OCI-LY3 (cell line): ENCODE measurements around the gene CFAP77.

ENCODE experiments used
- H2AFZ ChIP-seq: fragments of 200-600, 300-600 bp; shearing (Covaris generic); 2 replicates; pipeline ENCODE4 v1.6.0; 2014; ENCODE audit warnings: antibody characterized with exemption, low read depth, low read length
- H3K27ac ChIP-seq: fragments of 200-600, 300-600 bp; sonication (generic); 2 replicates; pipeline ENCODE4 v1.5.1; 2014; ENCODE audit warnings: mild to moderate bottlenecking, low read length, moderate library complexity, mixed read lengths
- H3K27me3 ChIP-seq: fragments of 200-600, 300-600 bp; sonication (generic); 2 replicates; pipeline ENCODE4 v1.6.1; 2014; ENCODE audit warnings: low read depth, low read length, mixed read lengths
- H3K36me3 ChIP-seq: fragments of 200-600, 300-600 bp; sonication (generic); replicated peaks from 2 replicates; pipeline ENCODE3; 2014; ENCODE audit warnings: low read depth, low read length, mixed read lengths
- H3K4me1 ChIP-seq: fragments of 300-600, 200-600 bp; sonication (generic); 2 replicates; pipeline ENCODE4 v1.6.1; 2014; ENCODE audit warnings: low read length, mixed read lengths
- H3K4me2 ChIP-seq: fragments of 200-600, 300-600 bp; sonication (generic); 2 replicates; pipeline ENCODE4 v1.6.1; 2014; ENCODE audit warnings: low read length, mixed read lengths
- H3K4me3 ChIP-seq: fragments of 300-600, 200-600 bp; sonication (generic); 2 replicates; pipeline ENCODE4 v1.5.1; 2014; ENCODE audit warnings: antibody characterized with exemption, mild to moderate bottlenecking, low read length, moderate library complexity
- H3K79me2 ChIP-seq: fragments of 300-600, 200-600 bp; shearing (Covaris generic); 2 replicates; pipeline ENCODE4 v1.6.1; 2014; ENCODE audit warnings: mild to moderate bottlenecking, low read length, mixed read lengths
- H3K9ac ChIP-seq: fragments of 300-600, 200-600 bp; shearing (Covaris generic); 2 replicates; pipeline ENCODE4 v1.6.0; 2014; ENCODE audit warnings: mild to moderate bottlenecking, low read length, moderate library complexity
- H3K9me3 ChIP-seq: fragments of 200-600, 300-600 bp; shearing (Covaris generic); 2 replicates; pipeline ENCODE4 v1.6.1; 2014; ENCODE audit warnings: low read length, mixed read lengths; ENCODE audit not compliant: insufficient read depth
- H4K20me1 ChIP-seq: fragments of 200-600, 300-600 bp; sonication (generic); 2 replicates; pipeline ENCODE4 v1.6.1; 2016; ENCODE audit warnings: low read length, mixed read lengths; ENCODE audit not compliant: insufficient read depth
- CTCF ChIP-seq: fragments of 200-600, 300-600 bp; sonication (generic); IDR thresholded peaks from 2 replicates; pipeline ENCODE4 v1.5.1; 2014; ENCODE audit warnings: antibody characterized with exemption, low read length, low read depth
- EZH2phosphoT487 ChIP-seq: fragments of 200-600 bp; shearing (Covaris generic); IDR thresholded peaks from 2 replicates; pipeline ENCODE4 v1.6.1; 2018; ENCODE audit warnings: antibody characterized with exemption, mixed run types, low read depth

The CFAP77 gene

GRCh38 chr9:132541051-132541450 lies 131.0 kb downstream of the CFAP77 start:
- Histone ChIP-seq H3K27ac (no peak overlapping the region), H3K9ac (no peak overlapping the region), H3K9me3 (no peaks in the 10 kb centered on the region), H3K4me1 (no peaks in the 10 kb centered on the region), H3K27me3 (no peaks in the 10 kb centered on the region), H3K79me2 (no peaks in the 10 kb centered on the region), H3K36me3 (no peaks in the 10 kb centered on the region), H2AFZ (no peak overlapping the region), H4K20me1 (no peaks in the 10 kb centered on the region), H3K4me2 (no peak overlapping the region), H3K4me3 (no peak overlapping the region)
- no peak for TF ChIP-seq EZH2phosphoT487
- TF ChIP-seq CTCF = no peak

- peaks cover 3% of the 10 kb centered on the region; the same call in 1 of the 2 replicates for H3K4me1 ChIP-seq
- no peaks in the 10 kb centered on the region for H3K27me3 ChIP-seq
- no peaks in the 10 kb centered on the region for H3K79me2 ChIP-seq
Observed at GRCh38 chr9:132541870-132542830, 132.1 kb downstream of the CFAP77 start.

GRCh38 chr9:132543251-132543650 lies 133.2 kb downstream of the CFAP77 start:
- Histone ChIP-seq H3K27ac (no peak overlapping the region), H3K36me3 (no peaks in the 10 kb centered on the region), H3K4me2 (no peak overlapping the region), H2AFZ (no peak overlapping the region), H3K27me3 (no peaks in the 10 kb centered on the region), H3K9me3 (no peaks in the 10 kb centered on the region), H3K79me2 (no peaks in the 10 kb centered on the region), H4K20me1 (no peaks in the 10 kb centered on the region), H3K4me3 (no peak overlapping the region), H3K4me1 (peaks cover 3% of the 10 kb centered on the region; the same call in 1 of the 2 replicates), H3K9ac (no peak overlapping the region)
- TF ChIP-seq CTCF (no peak), EZH2phosphoT487 (no peak)

More at GRCh38 chr9:132541870-132542830, 132.1 kb downstream of the CFAP77 start:
- Histone ChIP-seq H2AFZ (no peak overlapping the region), H3K9ac (no peak overlapping the region), H3K36me3 (no peaks in the 10 kb centered on the region), H3K4me3 (no peak overlapping the region), H3K9me3 (no peaks in the 10 kb centered on the region), H4K20me1 (no peaks in the 10 kb centered on the region), H3K27ac (no peak overlapping the region), H3K4me2 (no peak overlapping the region)
- TF ChIP-seq EZH2phosphoT487 (no peak), CTCF (no peak)

- no peaks in the 10 kb centered on the region for H4K20me1 ChIP-seq
- no peak overlapping the region for H2AFZ ChIP-seq
- no peak overlapping the region for H3K4me3 ChIP-seq
- H3K9me3 ChIP-seq = no peaks in the 10 kb centered on the region
- H3K4me2 ChIP-seq = no peak overlapping the region
- H3K4me1 ChIP-seq = peaks cover 3% of the 10 kb centered on the region; the same call in 1 of the 2 replicates
- no peak for TF ChIP-seq CTCF
- no peak for TF ChIP-seq EZH2phosphoT487
- H3K36me3 ChIP-seq = no peaks in the 10 kb centered on the region
- no peak overlapping the region for H3K9ac ChIP-seq
- H3K79me2 ChIP-seq = no peaks in the 10 kb centered on the region
- H3K27me3 ChIP-seq = no peaks in the 10 kb centered on the region
- no peak overlapping the region for H3K27ac ChIP-seq
Observed at GRCh38 chr9:132543960-132544359, 133.9 kb downstream of the CFAP77 start.
